HG03066 (cell line): Measurements from ENCODE around the gene ATRN.

ENCODE experiments used
- ATAC-seq: cut with Tn5 transposase; IDR thresholded peaks from one replicate; pipeline ENCODE4 v1.9.1; 2021; ENCODE audit warnings: low read depth; ENCODE audit not compliant: unreplicated experiment

Gene ATRN

DNA sequence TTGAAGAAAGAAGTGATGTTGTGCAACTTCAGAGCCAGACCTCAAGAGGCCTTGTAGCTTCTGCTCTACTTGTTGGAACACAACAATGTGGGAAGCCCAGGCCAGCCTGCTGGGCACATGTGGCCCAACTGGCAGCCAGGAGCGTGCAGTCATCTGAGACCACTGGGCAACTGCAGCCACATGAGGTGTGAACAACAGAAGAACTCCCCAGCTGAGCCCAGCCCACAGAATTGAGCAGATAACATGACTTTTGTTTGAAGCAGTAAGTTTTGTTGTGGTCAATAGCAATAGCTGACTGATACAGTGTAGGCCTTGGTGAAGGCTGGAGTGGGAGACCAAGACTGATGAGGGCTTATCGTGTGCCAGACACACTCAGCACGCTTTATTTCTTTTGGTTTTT is 219.6 kb downstream of the ATRN start:
- ATAC-seq, result no peak

DNA sequence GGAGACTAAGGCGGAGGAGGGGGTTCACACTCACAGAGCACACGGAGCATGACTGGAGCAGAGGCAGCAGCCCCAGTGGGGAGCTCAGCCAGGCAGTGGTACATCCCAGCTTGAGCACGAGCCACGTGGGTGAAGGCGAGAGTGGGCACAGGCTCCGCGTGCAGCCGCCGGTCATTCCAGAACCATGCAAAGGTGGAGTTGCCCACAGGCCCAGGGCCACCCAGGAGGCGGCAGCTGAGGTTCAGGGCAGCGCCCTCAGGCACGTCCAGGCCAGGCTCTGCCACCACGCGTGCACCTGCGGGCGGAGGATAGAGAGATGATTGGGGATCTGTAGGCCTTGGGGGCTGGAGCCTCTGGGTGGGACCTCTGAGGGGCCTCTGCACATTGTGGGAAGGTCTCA is 220.5 kb downstream of the ATRN start:
- ATAC-seq, result no peak

DNA sequence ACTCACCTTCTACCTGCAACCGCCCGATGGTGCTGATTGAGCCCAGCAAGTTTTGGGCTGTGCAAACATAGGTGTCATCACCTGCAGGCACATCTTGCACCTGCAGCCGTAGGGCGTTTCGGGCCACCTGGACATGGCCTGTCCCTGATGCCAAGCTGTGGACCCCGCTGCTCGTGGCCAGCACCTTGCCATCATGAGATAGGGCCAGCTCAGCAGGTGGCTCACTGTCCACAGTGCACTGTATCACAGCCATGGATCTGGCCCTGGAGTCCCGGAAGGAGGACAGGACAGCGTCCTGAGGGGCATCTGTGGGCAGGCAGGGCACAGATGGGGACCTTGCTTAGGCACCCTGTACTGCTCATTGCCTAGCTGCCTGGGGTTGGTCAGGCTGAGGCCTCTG is 221.1 kb downstream of the ATRN start:
- ATAC-seq, result no peak

DNA sequence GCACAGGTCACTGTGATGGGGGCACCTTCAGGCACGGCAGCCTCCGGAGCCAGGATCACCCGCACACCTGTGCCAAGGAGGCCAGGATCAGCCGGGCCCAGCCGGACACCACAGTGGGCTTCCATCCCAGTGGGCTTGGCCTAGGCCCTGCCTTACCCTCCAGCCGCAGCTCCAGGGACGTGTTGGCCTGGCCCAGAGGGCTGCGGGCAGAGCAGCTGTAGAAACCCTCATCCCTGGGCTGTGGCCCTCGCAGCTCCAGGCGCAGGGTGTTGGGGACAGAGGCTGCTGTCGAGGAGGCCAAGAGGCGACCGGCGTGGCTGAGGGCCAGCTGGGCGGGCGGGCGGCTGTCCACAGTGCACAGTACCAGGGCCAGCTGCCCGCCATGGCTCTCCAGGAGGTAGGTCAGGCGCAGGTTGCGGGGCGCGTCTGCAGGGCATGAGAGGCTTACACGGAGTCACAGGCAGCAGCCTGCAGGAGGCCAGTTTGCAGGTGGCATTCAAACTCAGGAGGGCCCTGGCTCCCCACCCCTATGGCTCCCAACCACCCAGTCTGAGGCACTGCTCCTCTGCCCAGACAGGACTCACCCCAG is 222.0 kb downstream of the ATRN start:
- no peak for ATAC-seq

DNA sequence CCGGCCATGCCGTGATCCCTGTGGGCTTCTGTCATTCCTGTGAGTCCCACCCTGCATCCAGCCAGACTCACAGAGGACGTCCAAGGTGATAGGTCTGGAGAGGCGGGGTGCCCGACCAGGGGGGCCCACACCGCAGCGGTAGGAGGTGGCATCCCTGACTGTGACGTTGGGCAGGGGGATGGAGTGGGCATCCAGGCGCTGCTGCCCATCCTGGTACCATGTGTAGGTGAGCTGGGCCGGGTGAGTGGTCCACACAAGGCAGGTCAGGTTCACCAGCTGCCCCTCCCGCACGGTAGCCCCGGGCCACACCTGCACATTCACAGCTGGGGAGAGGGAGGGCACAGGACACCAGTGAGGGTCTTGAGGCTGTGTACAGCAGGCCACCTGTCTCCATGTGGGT is 222.6 kb downstream of the ATRN start:
- no peak for ATAC-seq

DNA sequence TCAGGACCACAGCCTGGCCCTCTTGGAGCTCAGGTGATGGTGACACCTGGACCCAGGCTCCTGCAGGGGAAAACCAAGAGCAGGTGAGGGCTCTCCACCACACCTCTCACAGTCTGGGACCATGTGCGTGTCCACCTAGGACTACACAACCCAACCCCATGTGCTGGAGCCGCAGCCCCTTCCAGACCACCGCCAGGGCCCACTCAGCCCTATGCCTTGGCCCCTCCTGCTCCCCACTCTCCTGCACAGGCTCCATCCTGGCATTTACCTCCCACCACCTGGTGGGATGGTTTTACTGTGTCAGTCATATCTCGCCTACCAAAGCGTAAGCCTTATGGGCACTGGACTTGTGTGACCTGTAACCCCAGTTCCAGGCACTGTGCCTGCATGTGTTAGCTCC is 224.0 kb downstream of the ATRN start:
- ATAC-seq, result no peak

DNA sequence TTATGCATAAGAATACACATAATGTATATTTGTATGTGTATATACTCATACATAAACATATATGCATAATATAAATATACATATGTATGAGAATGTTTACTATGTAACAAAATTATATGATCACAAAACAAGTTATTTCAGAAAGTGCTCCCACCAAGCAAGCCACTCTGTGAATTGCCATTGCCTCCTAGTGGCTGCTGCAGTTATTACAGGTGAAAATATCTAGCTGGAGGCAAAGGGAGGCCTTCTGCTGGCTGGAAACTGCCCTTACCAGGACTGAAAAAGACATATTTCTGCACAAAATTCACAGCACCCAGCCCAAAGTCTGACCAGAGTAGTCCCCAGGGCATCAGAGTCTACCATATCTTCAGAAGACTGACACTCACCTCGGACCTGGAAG is 225.4 kb downstream of the ATRN start:
- ATAC-seq, result no peak

DNA sequence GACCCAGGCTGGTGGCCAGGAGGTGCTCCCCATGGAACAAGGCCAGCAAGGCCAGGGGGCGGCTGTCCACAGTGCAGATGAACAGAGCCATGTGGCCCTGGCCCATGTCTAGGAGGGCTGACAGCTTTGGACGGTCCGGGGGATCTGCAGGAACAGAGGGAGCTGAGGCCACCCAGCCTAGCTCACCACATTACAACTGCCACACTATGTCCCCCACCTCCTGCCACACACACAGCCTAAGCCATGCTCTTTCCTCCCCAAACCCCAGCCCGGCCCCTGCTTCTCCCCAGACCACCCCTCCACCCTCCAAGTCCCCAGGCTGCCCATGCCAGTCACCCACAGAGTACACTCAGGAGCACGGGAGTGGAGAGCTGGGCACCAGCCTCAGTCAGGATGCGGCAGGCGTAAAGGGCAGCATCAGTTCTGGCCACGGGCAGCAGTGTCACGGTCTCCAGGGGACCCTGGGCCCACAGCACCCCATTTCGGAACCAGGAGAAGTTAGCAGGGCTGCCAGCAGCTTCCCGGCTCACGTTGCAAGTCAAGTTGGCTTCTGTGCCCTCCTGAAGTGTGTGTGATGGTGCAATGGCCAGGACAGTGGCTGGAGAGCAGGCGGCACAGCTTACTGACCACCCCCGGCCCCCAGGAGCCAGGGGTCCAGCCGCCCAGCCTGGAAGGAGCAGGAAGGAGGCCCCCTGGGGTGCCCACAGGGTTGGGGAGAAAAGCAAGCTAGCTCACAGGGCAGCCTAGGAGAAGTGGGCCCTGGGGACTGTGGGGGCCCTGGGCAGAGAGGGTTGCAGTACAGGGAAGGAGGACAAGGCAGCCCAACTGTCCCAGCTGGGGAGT is 226.1 kb downstream of the ATRN start:
- no peak for ATAC-seq

DNA sequence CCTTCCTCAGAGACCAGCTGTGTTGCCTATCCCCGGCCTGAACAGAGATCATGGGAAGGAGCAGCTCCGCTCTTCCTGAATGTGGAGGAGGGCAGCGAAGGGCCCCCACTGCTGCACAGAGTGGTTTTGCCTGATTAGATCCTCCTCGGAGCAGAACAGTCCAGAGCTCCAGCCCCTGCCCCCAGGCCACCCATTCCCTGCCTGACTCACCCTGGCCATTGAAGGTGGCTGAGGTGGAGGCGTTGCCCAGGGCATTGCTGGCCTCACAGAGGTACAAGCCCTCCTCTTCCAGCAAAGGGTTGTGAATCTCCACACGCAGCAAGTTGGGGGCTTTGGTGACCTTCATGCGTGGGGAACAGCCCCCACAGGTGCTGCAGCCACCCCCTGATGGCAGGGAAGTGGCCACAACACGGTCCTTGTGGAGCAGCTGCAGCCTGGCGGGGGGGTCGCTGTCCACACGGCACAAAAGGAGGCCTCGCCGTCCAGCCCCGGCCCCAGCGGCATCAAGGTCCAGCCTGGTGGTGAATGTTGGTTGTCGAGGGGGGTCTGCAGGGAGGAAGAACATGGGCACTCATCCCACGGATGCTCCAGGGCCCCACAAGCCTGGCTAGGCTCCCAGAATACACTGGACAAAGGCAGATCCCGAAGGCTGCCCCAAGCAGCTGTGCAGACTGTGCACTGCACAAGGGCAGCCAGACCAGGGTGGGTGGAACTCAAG is 226.9 kb downstream of the ATRN start:
- ATAC-seq, result no peak

DNA sequence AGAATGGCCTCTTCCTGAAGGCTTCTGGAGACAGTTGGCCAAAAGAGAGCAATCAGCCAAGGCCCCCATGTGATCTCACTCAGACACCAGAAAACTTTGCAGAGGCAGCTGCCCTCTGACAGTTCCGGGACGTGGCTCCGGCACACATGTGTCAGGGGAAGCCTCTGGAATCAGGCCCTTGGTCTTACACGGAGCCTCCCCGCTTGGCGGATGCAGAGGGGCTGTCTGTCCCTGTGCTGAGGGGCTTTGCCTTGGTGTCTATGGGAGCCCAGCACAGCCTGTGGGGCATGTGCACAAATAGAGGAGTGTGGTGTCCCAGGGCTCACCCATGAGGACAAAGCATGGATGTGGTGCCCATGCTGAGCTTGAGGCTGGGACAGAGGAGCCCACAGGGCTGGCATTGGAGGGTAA is 227.8 kb downstream of the ATRN start:
- ATAC-seq, result no peak

DNA sequence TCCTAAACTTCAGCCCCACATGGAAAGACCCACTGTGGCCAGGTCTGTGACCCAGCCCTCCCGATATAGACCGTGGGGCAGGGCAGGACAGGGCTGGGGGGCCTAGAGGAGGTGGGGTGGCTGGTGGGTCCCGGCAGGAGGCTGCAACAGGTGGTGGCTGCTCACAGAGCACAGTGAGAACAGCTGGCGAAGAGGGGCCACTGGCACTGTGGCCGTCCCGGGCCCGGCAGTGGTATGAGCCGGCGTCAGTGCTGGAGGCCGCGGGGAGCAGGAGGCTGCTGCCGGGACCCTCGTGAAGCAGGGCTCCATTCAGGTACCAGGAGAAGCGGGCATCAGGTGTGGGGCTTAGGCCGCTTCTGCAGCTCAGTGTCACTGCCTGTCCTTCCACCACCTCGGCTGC is 228.2 kb downstream of the ATRN start:
- ATAC-seq, result no peak
